GM12878 (cell line): ENCODE data around the gene SIX3. TPM values are rescaled to one million over a fixed set of nuclear protein-coding genes. Genes with fewer than 3 reads are reported as not detected.
A peak's percentile ranks its signal among the peaks of the same experiment; 100 is the strongest.

Experiments
- ATAC-seq: fragments of 200-7000 bp; cut with Tn5 transposase; 3 replicates; pipeline ENCODE4 v1.9.1; 2020; ENCODE audit warnings: mild to moderate bottlenecking, moderate library complexity
- BruUV-seq: library from RNA; stranded (reverse); fragments of 400-500 nt; replicated peaks from 2 replicates; lab custom pipeline; 2021; lab: Mats Ljungman, UMichigan
- CTCF ChIA-PET: fragments of 300-600 bp; sonication (Branson Sonifier 250); formaldehyde crosslinking; extraction: SDS; loops from one replicate; lab custom pipeline; 2021; ENCODE audit warnings: inconsistent platforms; lab: Yijun Ruan, JAX
- POLR2A ChIA-PET: fragments of 350-600 bp; formaldehyde crosslinking; extraction: SDS; loops from one replicate; lab custom pipeline; 2021; ENCODE audit warnings: inconsistent platforms; lab: Charles Lee
- RAD21 ChIA-PET: fragments of 300-600 bp; sonication (Branson Sonifier 250); formaldehyde crosslinking; loops from one replicate; lab custom pipeline; 2023; ENCODE audit warnings: antibody characterized with exemption; ENCODE audit not compliant: unreplicated experiment; lab: Charles Lee
- SMC1A ChIA-PET: fragments of 300-600 bp; sonication (Branson Sonifier 250); formaldehyde crosslinking; loops from one replicate; lab custom pipeline; 2023; ENCODE audit not compliant: unreplicated experiment, uncharacterized antibody; lab: Charles Lee
- DNase-seq: peaks from one replicate; pipeline ENCODE4 v3.0.0-alpha.2; 2011; ENCODE audit warnings: low read depth, low spot score
- FAIRE-seq: peaks from 3 replicates; lab custom pipeline; 2011; peaks lifted over from hg19 to GRCh38; lab: Jason Lieb, UNC
- H2AFZ ChIP-seq: 2 replicates; pipeline ENCODE4 v1.6.0; 2011; ENCODE audit warnings: low read depth, low read length, control low read depth; ENCODE audit not compliant: control insufficient read depth
- H3K27ac ChIP-seq: 2 replicates; pipeline ENCODE4 v1.5.1; 2011; ENCODE audit warnings: control low read depth; ENCODE audit not compliant: control insufficient read depth, insufficient read depth
- H3K27me3 ChIP-seq, 2 experiments: replicated peaks in 1 of 2; 2 replicates each; pipeline versions ENCODE4 v1.6.0 to v1.6.1; 2011; ENCODE audit warnings: low read length in 1 of 2; ENCODE audit not compliant: control insufficient read depth in 2 of 2, insufficient read depth in 2 of 2
- H3K36me3 ChIP-seq, 2 experiments: 2 replicates each; pipeline ENCODE4 v1.5.1; 2011; ENCODE audit warnings: low read length in 1 of 2; ENCODE audit not compliant: control insufficient read depth in 2 of 2, insufficient read depth in 2 of 2
- H3K4me1 ChIP-seq: 2 replicates; pipeline ENCODE4 v1.6.1; 2011; ENCODE audit warnings: mild to moderate bottlenecking, low read length, moderate library complexity, mixed read lengths; ENCODE audit not compliant: control insufficient read depth, insufficient read depth
- H3K4me2 ChIP-seq: 2 replicates; pipeline ENCODE4 v1.6.0; 2011; ENCODE audit warnings: control low read depth; ENCODE audit not compliant: control insufficient read depth, insufficient read depth
- H3K4me3 ChIP-seq: fragments of 200-600 bp; sonication (generic); 2 replicates; pipeline ENCODE4 v1.5.1; 2016
- H3K79me2 ChIP-seq: 2 replicates; pipeline ENCODE4 v1.6.0; 2011; ENCODE audit warnings: low read length; ENCODE audit not compliant: control insufficient read depth, insufficient read depth
- H3K9ac ChIP-seq: 2 replicates; pipeline ENCODE4 v1.8.0; 2011; ENCODE audit warnings: low read length, control low read depth, mixed read lengths; ENCODE audit not compliant: control insufficient read depth, insufficient read depth
- H3K9me3 ChIP-seq: replicated peaks from 3 replicates; pipeline ENCODE4 v1.5.1; 2011; ENCODE audit warnings: mild to moderate bottlenecking, low read length; ENCODE audit not compliant: control insufficient read depth, insufficient read depth
- H4K20me1 ChIP-seq: 2 replicates; pipeline ENCODE4 v1.6.0; 2011; ENCODE audit not compliant: control insufficient read depth, insufficient read depth
- CUX1 ChIP-seq: IDR thresholded peaks from 2 replicates; pipeline ENCODE4 v1.6.1; 2012; ENCODE audit warnings: improper control_type of control experiment, low read depth, low read length; ENCODE audit not compliant: insufficient replicate concordance
- JUNB ChIP-seq: IDR thresholded peaks from 2 replicates; pipeline ENCODE4 v1.6.1; 2016; ENCODE audit warnings: antibody characterized with exemption, mild to moderate bottlenecking
- MEF2A ChIP-seq: IDR thresholded peaks from 2 replicates; pipeline ENCODE4 v1.6.1; 2011; ENCODE audit warnings: low read depth, mild to moderate bottlenecking, low read length, moderate library complexity; ENCODE audit not compliant: insufficient read depth
- MLLT1 ChIP-seq: fragments of 450-650 bp; IDR thresholded peaks from 2 replicates; pipeline ENCODE4 v1.6.1; 2016; ENCODE audit warnings: mild to moderate bottlenecking
- NFIC ChIP-seq: IDR thresholded peaks from 2 replicates; pipeline ENCODE4 v1.6.1; 2012; ENCODE audit warnings: low read depth, mild to moderate bottlenecking, inconsistent platforms, low read length, moderate library complexity
- RUNX3 ChIP-seq: IDR thresholded peaks from 2 replicates; pipeline ENCODE4 v1.6.1; 2012; ENCODE audit warnings: low read length, inconsistent platforms
- SKIL ChIP-seq: fragments of 450-650 bp; IDR thresholded peaks from 2 replicates; pipeline ENCODE4 v1.6.1; 2017; ENCODE audit warnings: mild to moderate bottlenecking, low read depth, inconsistent platforms; ENCODE audit not compliant: poor library complexity, severe bottlenecking
- SRF ChIP-seq, 2 experiments: IDR thresholded peaks; 2 replicates each; pipeline ENCODE4 v1.6.1; 2011; ENCODE audit warnings: low read depth in 2 of 2, low read length in 2 of 2, mild to moderate bottlenecking in 1 of 2, moderate library complexity in 1 of 2
- ZBED1 ChIP-seq: IDR thresholded peaks from 2 replicates; pipeline ENCODE4 v1.6.1; 2016; ENCODE audit warnings: borderline replicate concordance
- ZSCAN29 ChIP-seq: fragments of 450-650 bp; IDR thresholded peaks from 2 replicates; pipeline ENCODE4 v1.6.1; 2017; ENCODE audit warnings: mild to moderate bottlenecking, moderate library complexity
- WGBS: methylation state at CpG from one replicate; pipeline ENCODE4 v1.1.6; 2016; ENCODE audit warnings: low lambda C conversion rate; ENCODE audit not compliant: insufficient replicate concordance, insufficient coverage; ENCODE audit errors: missing lambda C conversion rate; 5-methylcytosine and 5-hydroxymethylcytosine counted together
- in situ Hi-C: fragments of 300-500 bp; cut with MboI; formaldehyde crosslinking; loops from 9 replicates; pipeline ENCODE4 v1.14.3; 2018; ENCODE audit warnings: mixed read lengths
- intact Hi-C: fragments of 100-400 bp; cut with micrococcal nuclease; formaldehyde crosslinking; loops from one replicate; pipeline ENCODE4 v1.14.2; 2022; ENCODE audit not compliant: unreplicated experiment
- polyA plus RNA-seq, 11 experiments: library from polyadenylated mRNA; depleted of rRNA in 4 of 11; unstranded in 6 of 11; stranded (reverse) in 5 of 11; fragments of >200 nt; fragmentation: Nextera tagmentation in 4 of 11; fragmentation: Illumina TruSeq in 1 of 11; extraction: Ambion mirVana in 4 of 11; extraction: Trizol in 1 of 11; gene quantifications; 1 replicate in 1 of 11; 2 replicates in 10 of 11; pipeline versions ENCODE4 v1.2.1 to v1.2.3, GENCODE V29; 2011 to 2016; ENCODE audit warnings: inconsistent platforms in 2 of 11, missing spikeins in 2 of 11, low read depth in 1 of 11
- total RNA-seq, 4 experiments: library from RNA; depleted of rRNA in 3 of 4; stranded (reverse); fragments of >200 nt in 3 of 4; fragmentation: Illumina TruSeq in 1 of 4; extraction: Trizol in 1 of 4; gene quantifications; 2 replicates each; pipeline versions ENCODE4 v1.2.1 to v1.2.3, GENCODE V29; 2013 to 2021

The SIX3 gene
- total and polyA plus RNA-seq, 10 of the 15 experiments (the other 5 are each of a cell fraction or from before 2014, with no cell fraction given): 0.05 to 0.42 (median 0.13) TPM; not detected in 4

- TF ChIP-seq RUNX3 (peak; percentile 15; the same call in 1 of the 2 replicates), MLLT1 (no peak)
Measured at GRCh38 chr2:44941551-44942234, at the start of gene SIX3 (continued).

- ChIA-PET POLR2A (no interaction called here), SMC1A (interaction anchor here (1.0 kb wide), 1 partner anchor 9 kb away, joined by 3 read pairs; no protein-coding TSS in a partner anchor), RAD21 (interaction anchor here (0.6 kb wide), 1 partner anchor 332 kb away, joined by 3 read pairs; no protein-coding TSS in a partner anchor), CTCF (no interaction called here)
- DNase-seq (peak; percentile 28), ATAC-seq (peak; percentile 94), FAIRE-seq (no peak)
- Histone ChIP-seq H3K27me3 (no peaks in the 10 kb centered on the region), H3K36me3 (no peaks in the 10 kb centered on the region), H4K20me1 (no peaks in the 10 kb centered on the region), H3K27ac (no peak overlapping the region), H3K9me3 (peaks cover 13% of the 10 kb centered on the region; the same call in 2 of the 3 replicates), H3K4me2 (peak overlapping the region; percentile 26; the same call in 1 of the 2 replicates), H3K79me2 (no peaks in the 10 kb centered on the region), H3K4me1 (peaks cover 3% of the 10 kb centered on the region; the same call in 1 of the 2 replicates), H3K4me3 (peak overlapping the region; percentile 13; the same call in 1 of the 2 replicates), H2AFZ (peak overlapping the region; percentile 36; the same call in 1 of the 2 replicates), H3K9ac (no peak overlapping the region)
- BruUV-seq: no TSS peak
- WGBS: 0% methylated on average over 8 of the region's 8 CpGs
- intact Hi-C loops (no loop called here), in situ Hi-C loops (no loop called here)
- peak; percentile 67; the same call in 1 of the 2 replicates for TF ChIP-seq MEF2A
- peak; percentile 51; the same call in 1 of the 2 replicates for TF ChIP-seq MLLT1
- TF ChIP-seq CUX1: no peak
- no peak for TF ChIP-seq ZSCAN29
- peak; percentile 26; the same call in 1 of the 2 replicates for TF ChIP-seq NFIC
- peak; percentile 45; the same call in 1 of the 2 replicates for TF ChIP-seq ZBED1
- TF ChIP-seq JUNB: peak; percentile 77
- no peak for TF ChIP-seq SKIL
- 0 out of 4 replicates have a peak, but pooled peaks of 1 of the 2 experiments have one; percentile 56 for TF ChIP-seq SRF (IDR thresholded peaks at IDR 0.05; ENCODE audit: low read depth in 2 of 2, low read length in 2 of 2)
Measured at GRCh38 chr2:44894058-44894457, 47.4 kb upstream of the SIX3 start.
